BLaER1 (cell line): ENCODE measurements around the gene SYNE2.
"Not testable (repeated sequence)": the region's sequence is repeated elsewhere in the genome, so short reads cannot be mapped to it uniquely, and the experiment has no call there.

Experiments used
- H3K27ac ChIP-seq: shearing (Covaris generic); formaldehyde crosslinking; 2 replicates; pipeline ENCODE4 v1.8.1; 2022
- H3K27me3 ChIP-seq: shearing (Covaris generic); formaldehyde crosslinking; 2 replicates; pipeline ENCODE4 v1.8.1; 2022
- H3K36me3 ChIP-seq: shearing (Covaris generic); formaldehyde crosslinking; 2 replicates; pipeline ENCODE4 v1.8.1; 2022
- H3K4me1 ChIP-seq: shearing (Covaris generic); formaldehyde crosslinking; 2 replicates; pipeline ENCODE4 v1.8.1; 2022
- H3K4me2 ChIP-seq: shearing (Covaris generic); formaldehyde crosslinking; 2 replicates; pipeline ENCODE4 v1.8.1; 2022
- H3K4me3 ChIP-seq: shearing (Covaris generic); formaldehyde crosslinking; 2 replicates; pipeline ENCODE4 v1.8.1; 2022
- H3K9ac ChIP-seq: shearing (Covaris generic); formaldehyde crosslinking; 2 replicates; pipeline ENCODE4 v1.8.1; 2022
- H3K9me3 ChIP-seq: shearing (Covaris generic); formaldehyde crosslinking; 2 replicates; pipeline ENCODE4 v1.8.1; 2022
- H4K20me1 ChIP-seq: shearing (Covaris generic); formaldehyde crosslinking; 2 replicates; pipeline ENCODE4 v1.8.1; 2022
- Cebpa-rat ChIP-seq: shearing (Covaris generic); IDR thresholded peaks from 2 replicates; pipeline ENCODE4 v1.8.1; 2022

The SYNE2 gene

DNA sequence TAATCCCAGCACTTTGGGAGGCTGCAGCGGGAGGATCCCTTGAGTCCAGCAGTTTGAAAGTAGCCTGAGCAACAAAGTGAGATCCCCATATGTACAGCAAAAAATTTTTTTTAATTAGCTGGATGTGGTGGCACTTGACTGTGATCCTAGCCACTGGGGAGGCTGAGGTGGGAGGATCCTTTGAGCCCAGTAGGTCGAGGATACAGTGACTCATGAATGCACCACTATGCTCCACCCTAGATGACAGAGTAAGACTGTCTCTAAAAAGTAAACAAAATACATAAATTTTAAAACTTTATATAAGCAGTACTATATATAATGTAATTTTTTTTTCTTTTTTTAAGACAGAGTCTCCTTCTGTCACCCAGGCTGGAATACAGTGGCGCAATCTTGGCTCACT is 326.0 kb downstream of the SYNE2 start:
- no peak for TF ChIP-seq Cebpa-rat
- no peak overlapping the region for H3K27ac ChIP-seq
- no peak overlapping the region for H3K9ac ChIP-seq
- H3K36me3 ChIP-seq: peaks cover 42% of the 10 kb centered on the region
- H3K4me2 ChIP-seq: no peak overlapping the region
- H4K20me1 ChIP-seq: no peaks in the 10 kb centered on the region
- no peak overlapping the region for H3K4me3 ChIP-seq
- peaks cover 9% of the 10 kb centered on the region for H3K9me3 ChIP-seq
- no peaks in the 10 kb centered on the region for H3K4me1 ChIP-seq
- H3K27me3 ChIP-seq: no peaks in the 10 kb centered on the region

GRCh38 chr14:64182908-64183307 is 330.1 kb downstream of the SYNE2 start:
- H3K27ac ChIP-seq, H3K4me2 ChIP-seq, H3K4me1 ChIP-seq, H3K27me3 ChIP-seq, H3K9ac ChIP-seq, H3K4me3 ChIP-seq, H4K20me1 ChIP-seq: not testable (repeated sequence)
- Histone ChIP-seq H3K9me3 (peaks cover 20% of the 10 kb centered on the region), H3K36me3 (peaks cover 46% of the 10 kb centered on the region)

GRCh38 chr14:64184103-64184729 is 331.4 kb downstream of the SYNE2 start:
- Histone ChIP-seq H4K20me1 (no peaks in the 10 kb centered on the region), H3K36me3 (peaks cover 43% of the 10 kb centered on the region), H3K27ac (no peak overlapping the region), H3K4me3 (no peak overlapping the region), H3K9me3 (peaks cover 20% of the 10 kb centered on the region), H3K4me1 (no peaks in the 10 kb centered on the region), H3K9ac (no peak overlapping the region), H3K4me2 (no peak overlapping the region), H3K27me3 (no peaks in the 10 kb centered on the region)
- no peak for TF ChIP-seq Cebpa-rat

GRCh38 chr14:64185184-64185583 is 332.4 kb downstream of the SYNE2 start:
- no peak for TF ChIP-seq Cebpa-rat
- H3K9me3 ChIP-seq: peaks cover 20% of the 10 kb centered on the region
- no peaks in the 10 kb centered on the region for H4K20me1 ChIP-seq
- no peak overlapping the region for H3K4me2 ChIP-seq
- H3K27me3 ChIP-seq: no peaks in the 10 kb centered on the region
- no peak overlapping the region for H3K4me3 ChIP-seq
- peaks cover 50% of the 10 kb centered on the region for H3K36me3 ChIP-seq
- H3K9ac ChIP-seq: no peak overlapping the region
- H3K4me1 ChIP-seq: no peaks in the 10 kb centered on the region
- H3K27ac ChIP-seq: no peak overlapping the region

GRCh38 chr14:64186231-64187129 is 333.7 kb downstream of the SYNE2 start:
- TF ChIP-seq Cebpa-rat: no peak
- no peak overlapping the region for H3K27ac ChIP-seq

GRCh38 chr14:64187331-64187730 is 334.5 kb downstream of the SYNE2 start:
- no peak for TF ChIP-seq Cebpa-rat
- H3K4me3 ChIP-seq: no peak overlapping the region
- no peak overlapping the region for H3K27ac ChIP-seq
- H3K36me3 ChIP-seq: peaks cover 54% of the 10 kb centered on the region
- H3K9ac ChIP-seq: no peak overlapping the region
- H3K9me3 ChIP-seq: peaks cover 20% of the 10 kb centered on the region
- H3K4me2 ChIP-seq: no peak overlapping the region
- no peaks in the 10 kb centered on the region for H4K20me1 ChIP-seq
- H3K27me3 ChIP-seq: no peaks in the 10 kb centered on the region
- H3K4me1 ChIP-seq: no peaks in the 10 kb centered on the region

More at GRCh38 chr14:64186231-64187129, 333.7 kb downstream of the SYNE2 start:
- H3K4me3 ChIP-seq: no peak overlapping the region
- H3K9me3 ChIP-seq: peaks cover 20% of the 10 kb centered on the region
- H3K4me1 ChIP-seq: no peaks in the 10 kb centered on the region
- no peak overlapping the region for H3K9ac ChIP-seq
- H3K36me3 ChIP-seq: peaks cover 56% of the 10 kb centered on the region
- no peaks in the 10 kb centered on the region for H4K20me1 ChIP-seq
- no peak overlapping the region for H3K4me2 ChIP-seq
- H3K27me3 ChIP-seq: no peaks in the 10 kb centered on the region

GRCh38 chr14:64190974-64191502 is 338.2 kb downstream of the SYNE2 start:
- no peak for TF ChIP-seq Cebpa-rat

GRCh38 chr14:64191756-64192155 is 339.0 kb downstream of the SYNE2 start:
- no peak for TF ChIP-seq Cebpa-rat
- Histone ChIP-seq H3K4me2 (no peak overlapping the region), H3K9ac (no peak overlapping the region), H3K9me3 (no peaks in the 10 kb centered on the region), H3K4me1 (0 out of 2 replicates have a peak, but pooled peaks cover under 1% of the 10 kb centered on the region), H3K36me3 (peaks cover 38% of the 10 kb centered on the region), H3K4me3 (no peak overlapping the region), H4K20me1 (no peaks in the 10 kb centered on the region), H3K27me3 (no peaks in the 10 kb centered on the region), H3K27ac (no peak overlapping the region)

More at GRCh38 chr14:64190974-64191502, 338.2 kb downstream of the SYNE2 start:
- H3K9me3 ChIP-seq: no peaks in the 10 kb centered on the region
- no peaks in the 10 kb centered on the region for H4K20me1 ChIP-seq
- H3K4me3 ChIP-seq: no peak overlapping the region
- H3K27me3 ChIP-seq: no peaks in the 10 kb centered on the region
- H3K9ac ChIP-seq: no peak overlapping the region
- no peak overlapping the region for H3K4me2 ChIP-seq
- H3K27ac ChIP-seq: no peak overlapping the region
- H3K36me3 ChIP-seq: peaks cover 45% of the 10 kb centered on the region
- H3K4me1 ChIP-seq: no peaks in the 10 kb centered on the region

DNA sequence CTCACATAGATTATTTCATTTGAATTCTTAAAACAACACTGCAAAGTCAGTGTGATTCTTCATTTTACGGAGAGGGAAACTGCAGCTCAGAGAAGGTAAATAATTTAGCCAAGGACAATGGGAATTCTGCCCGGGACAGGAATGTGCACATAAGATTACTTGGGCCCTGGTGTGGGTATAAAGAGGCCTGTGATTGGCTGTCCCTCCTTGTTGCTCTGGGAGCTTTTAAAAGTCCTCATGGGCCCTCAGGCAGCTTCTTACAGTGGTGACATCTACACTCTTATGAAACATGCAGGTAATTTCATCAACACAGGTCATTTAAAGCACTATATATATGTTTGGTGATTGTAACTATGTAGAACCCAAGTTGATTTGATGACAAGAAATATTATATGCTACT is 341.0 kb downstream of the SYNE2 start:
- Histone ChIP-seq H3K36me3 (peaks cover 31% of the 10 kb centered on the region), H3K27ac (no peak overlapping the region), H3K4me2 (no peak overlapping the region), H3K9ac (no peak overlapping the region), H3K4me3 (no peak overlapping the region), H3K4me1 (0 out of 2 replicates have a peak, but pooled peaks cover 5% of the 10 kb centered on the region), H3K9me3 (no peaks in the 10 kb centered on the region), H4K20me1 (no peaks in the 10 kb centered on the region), H3K27me3 (no peaks in the 10 kb centered on the region)
- no peak for TF ChIP-seq Cebpa-rat

GRCh38 chr14:64194404-64194803 is 341.6 kb downstream of the SYNE2 start:
- H3K36me3 ChIP-seq: peaks cover 26% of the 10 kb centered on the region
- no peaks in the 10 kb centered on the region for H3K27me3 ChIP-seq
- H3K4me3 ChIP-seq: no peak overlapping the region
- H4K20me1 ChIP-seq: no peaks in the 10 kb centered on the region
- 0 out of 2 replicates have a peak, but pooled peaks cover 5% of the 10 kb centered on the region for H3K4me1 ChIP-seq
- H3K4me2 ChIP-seq: no peak overlapping the region
- H3K9me3 ChIP-seq: no peaks in the 10 kb centered on the region
- H3K9ac ChIP-seq: no peak overlapping the region
- no peak overlapping the region for H3K27ac ChIP-seq
- no peak for TF ChIP-seq Cebpa-rat
